Hematopoietic multipotent progenitor cell treated with erythropoietin and hydrocortisone succinate and interleukin-3 and kit ligand, for 6 days (in vitro differentiated cells): ENCODE measurements around the gene SYCN.
"Not testable (repeated sequence)": the region's sequence is repeated elsewhere in the genome, so short reads cannot be mapped to it uniquely, and the experiment has no call there.

ENCODE experiments used
- DNase-seq: peaks from one replicate; pipeline ENCODE4 v3.0.0-alpha.2; 2015

Gene SYCN, protein sequence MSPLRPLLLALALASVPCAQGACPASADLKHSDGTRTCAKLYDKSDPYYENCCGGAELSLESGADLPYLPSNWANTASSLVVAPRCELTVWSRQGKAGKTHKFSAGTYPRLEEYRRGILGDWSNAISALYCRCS

DNA sequence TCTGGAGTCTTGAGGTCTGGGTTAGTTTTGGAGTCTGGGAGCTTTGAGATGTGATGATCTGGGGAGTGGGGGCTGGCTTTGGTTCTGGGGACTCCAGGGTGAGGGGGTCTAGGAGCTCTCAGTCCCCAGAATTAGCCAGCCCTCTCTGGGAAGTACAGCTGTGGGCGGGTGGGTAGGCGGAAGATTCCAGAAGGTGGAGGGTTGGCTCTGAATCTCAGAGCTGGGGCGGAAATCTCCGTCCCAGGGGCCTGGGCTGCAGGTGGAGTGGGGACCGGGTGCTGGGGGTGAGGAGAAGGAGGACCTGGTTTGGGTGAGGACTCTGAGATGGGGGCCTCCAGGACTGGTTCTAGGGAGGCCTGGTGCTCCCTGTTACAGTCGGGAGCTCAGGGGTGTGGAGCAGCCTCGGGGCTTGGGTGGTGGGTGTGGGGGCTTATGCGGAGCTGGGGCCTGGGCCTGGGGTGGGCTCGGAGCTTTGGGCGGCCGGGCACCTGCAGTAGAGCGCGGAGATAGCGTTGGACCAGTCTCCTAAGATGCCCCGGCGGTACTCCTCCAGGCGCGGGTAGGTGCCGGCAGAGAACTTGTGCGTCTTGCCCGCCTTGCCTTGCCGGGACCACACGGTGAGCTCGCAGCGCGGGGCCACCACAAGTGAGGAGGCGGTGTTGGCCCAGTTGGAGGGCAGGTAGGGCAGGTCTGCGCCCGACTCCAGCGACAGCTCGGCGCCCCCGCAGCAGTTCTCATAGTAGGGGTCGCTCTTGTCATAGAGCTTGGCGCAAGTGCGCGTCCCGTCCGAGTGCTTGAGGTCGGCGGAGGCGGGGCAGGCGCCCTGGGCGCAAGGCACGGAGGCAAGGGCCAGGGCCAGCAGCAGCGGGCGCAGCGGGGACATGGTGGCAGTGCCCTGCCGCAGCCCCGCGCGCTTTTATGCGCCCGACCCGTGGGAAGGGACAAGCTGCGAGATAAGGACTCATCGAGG lies at the start of gene SYCN:
Gene SYCN, minus strand, starts transcription at position 892 of the 970 bp plus-strand sequence. Its CDS starts 9 bp downstream, at position 883.
- DNase-seq = no peak

DNA sequence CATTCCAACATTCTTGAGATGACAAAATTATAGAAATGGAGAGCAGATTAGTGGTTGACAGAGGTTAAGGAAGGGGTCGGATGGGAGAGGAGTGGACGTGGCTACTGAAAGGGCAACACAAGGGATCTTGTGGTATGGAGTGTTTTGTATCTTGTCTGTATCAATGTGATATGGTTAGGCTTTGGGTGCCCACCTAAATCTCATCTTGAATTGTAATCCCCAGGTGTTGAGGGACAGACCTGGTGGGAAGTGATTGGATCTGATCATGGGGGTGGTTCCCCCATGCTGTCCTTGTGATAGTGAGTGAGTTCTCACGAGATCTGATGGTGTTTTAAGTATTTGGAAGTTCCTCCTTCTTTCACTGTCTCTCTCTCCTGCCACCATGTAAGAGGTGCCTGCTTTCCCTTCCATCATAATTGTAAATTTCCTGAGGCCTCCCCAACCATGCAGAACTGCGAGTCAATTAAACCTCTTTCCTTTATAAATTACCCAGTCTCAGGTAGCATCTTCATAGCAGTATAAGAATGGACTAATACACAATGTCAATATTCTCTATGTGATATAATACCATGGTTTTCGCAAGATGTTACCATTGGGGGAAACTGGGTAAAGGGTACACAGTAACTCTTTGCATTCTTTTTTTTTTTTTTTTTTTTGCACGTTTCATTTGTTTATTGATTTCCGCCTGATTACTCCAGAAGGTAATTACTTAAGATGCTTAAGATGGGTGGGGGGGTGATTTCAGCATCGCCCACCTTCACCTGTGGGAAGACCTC lies 49.5 kb upstream of the SYCN start:
- no peak for DNase-seq

DNA sequence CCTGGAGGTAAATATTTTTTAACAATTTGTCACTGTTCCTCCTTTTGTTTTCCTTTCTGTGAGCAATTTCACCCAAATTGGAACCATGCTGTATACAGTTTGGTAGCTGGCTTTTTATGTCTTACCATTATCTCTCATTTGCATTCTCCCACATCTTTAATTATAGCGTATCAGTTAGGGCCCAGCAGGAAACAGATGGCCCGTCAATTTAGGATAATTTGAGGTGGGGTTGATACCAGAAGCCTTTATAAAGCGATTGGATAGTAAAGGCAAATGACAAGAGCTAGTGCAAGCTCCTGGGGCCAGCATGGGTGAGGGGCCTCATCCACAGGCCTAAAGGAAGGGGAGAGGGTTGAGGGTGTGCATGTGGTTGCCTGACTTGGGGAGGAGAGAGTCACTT lies 48.4 kb upstream of the SYCN start:
- peak; percentile 92 for DNase-seq

DNA sequence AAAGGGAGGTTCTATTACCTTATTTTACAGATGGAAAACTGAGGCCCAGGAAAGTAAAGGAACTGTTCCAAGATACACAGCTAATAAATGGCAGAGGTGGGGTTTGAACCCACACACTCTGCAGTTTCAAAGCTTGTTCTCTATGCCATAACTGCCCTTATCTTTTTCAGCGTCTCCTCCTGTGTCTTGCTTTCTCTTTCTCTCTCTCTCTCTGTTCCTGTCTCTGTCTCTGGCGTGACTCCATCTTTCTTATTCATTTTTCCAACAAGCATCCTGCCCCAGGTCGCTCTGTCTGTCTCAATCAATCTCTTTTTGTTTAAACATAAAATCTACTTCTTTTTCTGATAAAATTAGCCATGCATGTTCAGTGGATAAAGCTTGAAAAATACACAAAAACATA lies 47.8 kb upstream of the SYCN start:
- DNase-seq = peak; percentile 70

DNA sequence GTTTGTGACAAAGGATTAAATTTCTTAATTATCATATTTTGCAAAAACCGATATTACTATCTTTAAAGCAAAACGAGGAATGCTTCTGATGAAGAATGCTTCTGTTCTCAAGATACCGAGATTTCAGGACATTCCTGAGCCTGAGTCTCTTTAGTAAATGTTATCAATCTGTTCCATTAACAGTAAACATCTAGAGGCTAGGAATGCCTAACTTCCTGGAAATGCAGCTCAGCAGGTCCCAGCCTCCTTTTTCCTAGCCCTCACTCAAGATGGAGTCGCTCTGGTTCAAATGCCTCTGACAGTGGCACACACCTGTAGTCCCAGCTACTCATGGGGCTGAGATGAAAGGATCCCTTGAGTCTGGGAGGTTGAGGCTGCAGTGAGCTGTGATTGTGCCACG lies 47.0 kb upstream of the SYCN start:
- DNase-seq = no peak

DNA sequence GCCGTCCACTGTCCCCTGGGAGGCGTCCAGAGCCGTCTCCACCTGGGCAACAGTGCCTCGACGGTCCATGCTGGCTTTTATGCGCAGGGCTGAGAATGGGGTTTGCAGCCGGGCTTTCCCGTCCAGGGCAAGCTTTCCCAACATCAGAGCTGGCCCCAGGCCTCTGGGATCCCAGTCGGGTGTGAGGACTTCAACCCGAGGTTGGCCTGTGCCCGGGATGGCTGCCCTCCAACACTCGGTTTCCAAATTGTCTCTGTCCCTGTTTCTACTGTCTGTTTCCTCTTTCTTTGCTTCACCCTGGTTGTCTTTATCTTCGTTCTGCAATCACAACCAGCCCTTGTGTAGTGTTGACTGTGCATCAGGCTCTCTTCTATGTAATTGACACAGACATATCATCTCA lies 44.7 kb upstream of the SYCN start, which contains the start of gene IFNL4:
Gene IFNL4, minus strand, starts transcription at position 51 of the 400 bp plus-strand sequence.
- DNase-seq = no peak

DNA sequence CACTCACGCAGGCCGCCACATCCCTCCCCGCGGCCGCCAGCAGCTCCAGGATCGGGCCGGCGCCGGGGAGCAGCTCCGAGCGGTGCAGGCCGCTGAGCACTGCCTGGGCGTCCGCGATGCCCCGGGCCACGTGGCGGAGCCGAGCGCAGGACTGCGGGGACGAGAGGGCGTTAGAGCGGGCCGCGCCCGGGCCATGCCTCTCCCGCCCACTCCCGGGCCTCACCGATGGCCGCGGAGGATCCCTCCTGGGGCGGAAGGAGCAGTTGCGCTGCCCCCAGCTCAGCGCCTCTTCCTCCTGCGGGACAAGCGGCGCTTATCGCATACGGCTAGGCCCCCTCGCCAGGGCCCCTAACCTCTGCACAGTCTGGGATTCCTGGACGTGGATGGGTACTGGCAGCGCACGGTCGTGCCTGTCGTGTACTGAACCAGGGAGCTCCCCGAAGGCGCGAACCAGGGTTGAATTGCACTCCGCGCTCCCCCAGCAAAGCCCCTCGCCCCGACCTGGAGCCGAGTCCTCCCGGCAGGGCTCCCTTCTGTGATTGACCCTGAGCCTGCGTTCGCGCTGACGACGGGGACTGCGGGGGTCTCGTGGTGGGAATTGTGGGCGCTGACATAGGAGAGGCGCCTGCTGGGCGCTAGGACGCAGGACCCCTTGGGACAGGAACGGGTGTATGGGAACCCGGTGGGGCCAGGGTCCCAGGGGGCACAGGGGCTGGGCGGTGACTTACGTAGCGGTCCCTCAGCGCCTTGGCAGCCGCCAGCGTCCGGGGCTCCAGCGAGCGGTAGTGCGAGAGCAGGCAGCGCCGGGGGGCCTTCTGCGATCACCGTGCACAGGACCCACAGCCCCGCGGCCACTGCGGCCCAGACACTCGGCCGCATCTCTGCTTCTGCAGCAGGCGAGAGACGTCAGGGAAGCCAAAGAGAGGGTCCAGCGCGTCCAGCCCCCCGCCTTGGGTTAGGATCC lies 43.9 kb upstream of the SYCN start:
- DNase-seq = no peak

DNA sequence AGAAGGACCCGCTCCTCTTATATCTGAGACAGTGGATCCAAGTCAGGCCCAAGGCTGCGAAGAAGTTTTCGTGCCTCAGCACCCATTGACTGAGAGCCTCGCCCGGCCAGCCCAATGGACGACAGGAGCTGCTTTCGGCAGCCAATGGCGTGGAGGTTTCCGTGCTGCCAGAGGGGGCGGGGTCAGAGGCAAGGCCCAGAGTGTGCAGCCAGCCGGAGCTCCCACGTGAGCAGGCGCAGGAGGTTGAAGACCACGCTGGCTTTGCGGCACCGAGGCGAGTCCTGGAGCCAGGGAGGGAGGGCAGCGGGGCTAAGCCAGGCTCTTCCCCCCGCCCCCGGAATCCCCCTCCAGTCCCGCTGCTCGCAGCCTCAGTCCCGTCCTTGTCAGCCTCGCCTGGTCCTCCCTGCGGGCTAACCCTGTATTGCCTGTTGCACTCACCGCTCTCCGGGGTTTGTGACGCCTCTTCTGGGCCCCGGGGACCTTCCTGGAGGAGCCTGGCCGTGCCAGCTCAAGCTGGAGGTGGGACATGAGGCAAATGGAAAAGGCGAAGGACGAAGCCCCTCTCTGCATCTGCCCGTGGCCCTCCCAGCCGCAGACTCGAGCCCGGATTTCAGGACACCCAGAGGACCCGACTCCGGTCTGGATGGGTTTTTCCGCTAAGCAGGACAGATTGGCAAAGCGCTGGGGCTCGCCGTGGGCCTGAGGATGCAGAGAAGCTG lies 43.0 kb upstream of the SYCN start:
- DNase-seq = no peak

DNA sequence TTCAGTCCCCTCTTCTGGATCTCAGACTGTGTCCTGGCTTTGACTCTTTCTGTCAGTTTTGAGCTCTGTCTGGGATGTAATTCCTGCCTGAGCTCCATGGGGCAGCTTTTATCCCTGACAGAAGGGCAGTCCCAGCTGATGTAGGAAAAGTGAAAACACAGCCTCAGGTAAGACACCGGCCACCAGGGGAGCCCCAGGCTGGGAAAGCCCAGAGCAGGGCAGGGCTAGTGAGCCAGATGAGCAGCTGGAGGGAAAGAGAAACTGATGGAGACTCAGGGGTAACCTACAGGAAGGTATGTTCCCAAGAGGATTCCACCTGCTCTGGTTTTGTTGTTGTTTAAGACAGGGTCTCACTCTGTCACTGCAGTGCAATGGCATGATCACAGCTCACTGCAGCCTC lies 41.1 kb upstream of the SYCN start:
- DNase-seq = not testable (repeated sequence)

DNA sequence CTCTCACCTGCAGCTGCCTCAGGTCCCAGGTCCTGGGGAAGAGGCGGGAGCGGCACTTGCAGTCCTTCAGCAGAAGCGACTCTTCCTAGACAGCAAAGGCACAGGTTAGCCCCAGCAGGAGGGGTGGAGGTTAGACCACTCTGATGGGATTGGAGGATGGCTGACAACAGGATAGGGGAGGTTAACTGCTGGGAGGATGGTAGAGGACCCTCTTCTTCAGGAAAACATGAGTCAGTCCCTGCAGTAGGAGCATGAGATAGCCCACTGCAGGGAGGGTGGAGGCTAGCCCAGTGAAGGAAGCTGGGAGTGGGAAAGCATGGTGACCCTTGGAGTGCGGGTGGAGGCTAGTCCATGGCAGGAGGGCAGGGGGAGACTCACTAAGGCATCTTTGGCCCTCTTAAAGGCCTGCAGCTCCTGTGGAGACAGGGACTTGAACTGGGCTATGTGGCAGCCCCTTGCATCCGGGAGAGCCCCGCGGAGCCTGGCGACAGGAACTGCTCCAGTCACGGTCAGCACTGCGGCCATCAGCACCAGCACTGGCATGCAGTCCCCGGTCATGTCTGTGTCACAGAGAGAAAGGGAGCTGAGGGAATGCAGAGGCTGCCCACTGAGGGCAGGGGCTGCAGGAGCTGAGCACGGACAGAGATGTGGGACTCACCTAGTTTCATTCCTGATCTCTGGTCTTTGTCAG lies 40.5 kb upstream of the SYCN start, which contains the start of gene IFNL3:
Gene IFNL3, minus strand, starts transcription at position 597 of the 691 bp plus-strand sequence. Its CDS starts 39 bp downstream, at position 558.
- not testable (repeated sequence) for DNase-seq

DNA sequence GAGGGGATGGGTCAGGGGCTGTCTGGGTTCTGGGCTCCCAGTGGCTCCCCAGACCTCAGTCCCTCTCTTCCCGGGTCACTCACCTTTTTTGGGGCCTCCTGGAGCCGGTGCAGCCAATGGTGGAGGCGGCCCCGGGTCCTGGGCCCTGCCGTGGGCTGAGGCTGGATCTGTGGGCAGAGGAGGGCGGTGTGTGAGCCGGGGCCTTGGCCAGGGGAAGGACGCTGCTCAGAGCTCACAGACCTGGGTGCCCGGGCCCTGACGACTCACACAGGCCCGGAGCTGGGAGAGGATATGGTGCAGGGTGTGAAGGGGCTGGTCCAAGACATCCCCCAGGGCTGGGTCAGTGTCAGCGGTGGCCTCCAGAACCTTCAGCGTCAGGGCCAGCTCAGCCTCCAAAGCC lies 39.7 kb upstream of the SYCN start:
- DNase-seq = not testable (repeated sequence)

DNA sequence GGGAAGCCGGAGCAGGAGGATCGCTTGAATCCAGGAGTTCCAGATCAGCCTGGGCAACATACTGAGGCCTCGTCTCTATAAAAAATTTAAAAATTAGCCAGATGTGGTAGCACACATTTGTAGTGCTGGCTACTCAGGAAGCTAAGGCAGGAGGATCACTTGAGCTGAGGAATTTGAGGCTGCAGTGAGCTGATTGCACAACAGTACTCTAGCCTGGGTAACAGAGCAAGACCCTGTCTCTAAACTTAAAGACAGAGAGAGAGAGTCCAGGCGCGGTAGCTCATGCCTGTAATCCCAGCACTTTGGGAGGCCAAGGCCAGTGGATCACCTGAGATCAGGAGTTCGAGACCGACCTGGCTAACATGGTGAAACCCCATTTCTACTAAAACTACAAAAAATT lies 36.4 kb upstream of the SYCN start:
- DNase-seq = no peak

DNA sequence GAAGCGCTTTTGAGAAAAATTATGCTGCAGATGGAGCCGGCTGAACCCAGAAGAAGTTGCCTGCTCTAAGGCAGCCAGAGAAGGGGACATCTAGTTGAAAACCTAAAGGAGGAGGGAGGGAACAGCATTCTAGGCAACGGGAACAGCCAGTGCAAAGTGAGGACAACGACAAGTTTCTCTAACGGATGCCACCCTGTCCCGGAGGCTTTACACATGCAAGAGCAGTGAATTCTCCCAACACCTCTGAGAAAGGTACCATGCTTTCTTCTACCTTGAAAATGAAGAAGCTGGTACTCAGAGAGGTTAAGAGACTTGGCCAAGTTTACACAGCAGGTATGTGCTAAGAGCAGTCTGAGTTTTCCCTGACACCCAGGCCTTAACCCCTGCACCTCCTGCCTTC lies 34.9 kb upstream of the SYCN start:
- DNase-seq = no peak

DNA sequence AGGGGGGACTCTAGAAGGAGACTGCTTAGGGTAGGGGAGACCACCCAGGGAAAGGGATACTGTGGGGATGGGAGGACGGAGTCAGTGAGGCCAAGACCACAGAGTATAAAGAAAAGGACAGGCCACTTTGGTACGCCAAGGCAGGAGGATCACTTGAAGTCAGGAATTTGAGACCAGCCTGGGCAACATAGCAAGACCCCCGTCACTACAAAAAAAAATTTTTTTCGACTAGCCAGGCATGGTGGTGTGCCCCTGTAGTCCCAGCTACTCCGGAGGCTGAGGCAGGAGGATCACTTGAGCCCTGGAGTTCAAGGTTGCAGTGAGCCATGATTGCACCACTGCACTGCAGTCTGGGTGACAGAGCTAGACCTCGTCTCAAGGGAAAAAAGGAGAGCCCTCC lies 34.1 kb upstream of the SYCN start:
- no peak for DNase-seq

DNA sequence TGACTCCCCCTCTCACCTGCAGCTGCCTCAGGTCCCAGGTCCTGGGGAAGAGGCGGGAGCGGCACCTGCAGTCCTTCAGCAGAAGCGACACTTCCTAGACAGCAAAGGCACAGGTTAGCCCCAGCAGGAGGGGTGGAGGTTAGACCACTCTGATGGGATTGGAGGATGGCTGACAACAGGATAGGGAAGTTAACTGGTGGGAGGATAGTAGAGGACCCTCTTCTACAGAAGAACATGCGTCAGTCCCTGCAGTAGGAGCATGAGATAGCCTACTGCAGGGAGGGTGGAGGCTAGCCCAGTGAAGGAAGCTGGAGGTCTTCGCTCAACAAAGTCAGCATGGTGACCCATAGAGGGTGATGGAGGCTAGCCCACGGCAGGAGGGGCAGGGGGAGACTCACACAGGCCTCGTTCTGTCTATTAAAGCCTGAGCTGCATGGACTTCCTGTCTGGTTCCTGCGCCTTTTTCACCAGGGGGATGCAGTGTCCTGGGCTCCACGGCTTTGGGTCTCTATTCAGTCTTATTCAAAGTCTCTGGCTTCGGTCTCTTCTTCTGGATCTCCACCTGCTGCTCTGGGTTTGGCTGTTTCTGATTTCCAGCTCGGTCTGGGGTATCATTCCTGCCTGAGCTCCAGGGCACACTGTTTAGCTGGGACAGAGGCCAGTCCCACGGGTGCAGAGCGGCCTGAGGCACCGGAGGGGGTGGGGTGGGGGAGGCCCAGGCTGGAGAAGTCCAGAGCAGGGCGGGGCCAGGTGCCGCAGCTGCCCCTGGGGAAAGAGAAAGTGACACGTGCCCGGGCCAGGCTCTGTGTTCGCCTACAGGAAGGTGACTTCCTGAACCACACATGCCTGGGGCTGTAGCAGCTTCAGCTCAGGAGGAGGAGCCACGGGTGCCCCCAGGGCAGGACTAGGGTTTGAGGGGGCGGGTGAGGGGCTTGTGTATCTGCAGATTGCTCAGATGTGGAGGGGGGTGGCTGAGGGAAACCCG lies 33.4 kb upstream of the SYCN start:
- DNase-seq = no peak

DNA sequence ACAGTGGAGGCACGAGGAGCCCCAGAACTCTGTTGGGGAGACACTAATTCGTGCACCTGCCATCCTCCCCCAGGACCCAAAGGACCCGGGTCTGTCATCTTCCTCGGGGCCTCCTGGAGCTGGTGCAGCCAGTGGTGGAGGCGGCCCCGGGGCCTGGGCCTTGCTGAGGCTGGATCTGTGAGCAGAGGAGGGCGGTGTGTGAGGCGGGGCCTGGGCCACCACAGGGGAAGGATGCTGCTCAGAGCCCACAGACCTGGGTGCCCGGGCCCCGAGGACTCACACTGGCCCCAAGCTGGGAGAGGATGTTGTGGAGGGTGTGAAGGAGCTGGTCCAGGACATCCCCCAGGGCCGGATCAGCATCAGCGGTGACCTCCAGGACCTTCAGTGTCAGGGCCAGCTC lies 32.5 kb upstream of the SYCN start:
- no peak for DNase-seq

DNA sequence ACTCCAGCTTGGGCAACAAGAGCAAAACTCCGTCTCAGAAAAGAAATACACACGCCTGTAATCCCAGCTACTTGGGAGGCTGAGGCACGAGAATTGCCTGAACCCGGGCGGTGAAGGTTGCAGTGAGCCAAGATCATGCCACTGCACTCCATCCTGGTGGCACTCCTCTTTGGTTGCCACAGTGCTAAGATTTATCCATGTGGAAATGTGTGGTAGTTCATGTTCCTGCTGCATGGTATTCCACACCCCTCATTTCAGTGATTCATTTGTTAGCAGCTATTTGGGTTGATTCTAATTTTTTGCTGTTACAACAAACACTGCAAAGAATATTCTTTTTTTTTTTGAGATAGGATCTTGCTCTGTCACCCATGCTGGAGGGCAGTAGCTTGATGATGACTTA lies 28.6 kb upstream of the SYCN start:
- DNase-seq = no peak

DNA sequence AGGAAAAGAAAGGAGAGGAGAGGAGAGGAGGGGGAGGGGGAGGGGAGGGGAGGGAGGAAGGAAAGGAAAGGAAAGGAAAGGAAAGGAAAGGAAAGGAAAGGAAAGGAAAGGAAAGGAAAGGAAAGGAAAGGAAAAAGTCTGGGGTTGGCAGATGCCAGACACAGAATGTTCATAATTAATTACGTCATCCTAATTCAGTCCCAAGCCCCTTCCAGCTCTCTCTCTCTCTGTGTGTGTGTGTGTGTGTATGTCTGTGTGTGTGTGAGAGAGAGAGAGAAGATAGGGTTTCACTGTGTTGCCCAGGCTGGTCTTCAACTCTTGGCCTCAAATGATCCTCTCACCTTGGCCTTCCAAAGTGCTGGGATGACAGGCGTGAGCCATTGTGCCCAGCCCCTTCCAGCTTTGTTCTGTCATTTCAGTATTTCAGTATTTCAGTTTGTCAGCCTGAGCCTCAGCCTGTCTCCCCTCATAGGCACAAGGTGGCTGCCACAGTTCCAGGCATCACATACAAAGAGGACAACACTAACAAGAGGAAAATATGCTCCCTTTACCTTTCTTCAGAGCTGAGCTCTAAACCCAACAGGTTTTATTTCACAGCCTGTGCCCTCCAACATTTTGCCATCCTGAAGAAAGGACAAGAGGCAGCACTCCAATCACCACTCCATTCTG lies 26.2 kb upstream of the SYCN start:
- DNase-seq = no peak

DNA sequence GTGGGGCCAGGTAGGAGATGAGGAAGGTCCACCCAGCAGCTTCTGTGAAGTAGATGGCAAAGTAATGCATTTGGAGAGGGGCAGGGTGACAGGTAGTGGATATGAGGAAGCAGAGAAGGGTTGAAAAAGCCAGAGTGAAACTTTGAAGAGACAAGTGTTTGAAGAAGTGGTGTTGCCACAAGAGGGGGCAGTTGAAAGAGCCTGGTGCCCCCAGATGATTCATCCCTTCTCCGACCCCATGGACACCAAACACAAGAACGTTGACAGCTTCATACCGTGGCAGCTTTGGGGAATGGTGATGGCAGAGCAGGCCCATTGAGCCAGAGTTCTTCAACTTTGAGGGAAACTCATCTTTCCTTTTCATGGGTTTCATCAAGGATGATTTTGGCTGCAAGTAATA lies 20.8 kb upstream of the SYCN start:
- DNase-seq = peak; percentile 50
